Fibroblast of peridontal ligament (primary cell): ENCODE measurements around the gene CAMSAP2.

Experiments
- DNase-seq: peaks from one replicate; pipeline ENCODE4 v3.0.0-alpha.2; 2010; ENCODE audit errors: extremely low read depth

The CAMSAP2 gene

GRCh38 chr1:200897259-200897658 lies 158.6 kb downstream of the CAMSAP2 start:
- DNase-seq, result no peak

- no peak for DNase-seq
Measured at GRCh38 chr1:200899015-200899386, 160.3 kb downstream of the CAMSAP2 start.

- no peak for DNase-seq
Measured at GRCh38 chr1:200899451-200899915, 160.8 kb downstream of the CAMSAP2 start.

- no peak for DNase-seq
Measured at GRCh38 chr1:200899954-200900867, 161.5 kb downstream of the CAMSAP2 start.

- DNase-seq, result no peak
Measured at GRCh38 chr1:200900877-200901276, 162.2 kb downstream of the CAMSAP2 start.

GRCh38 chr1:200901350-200901749 lies 162.7 kb downstream of the CAMSAP2 start:
- DNase-seq, result no peak

GRCh38 chr1:200901796-200902444 lies 163.2 kb downstream of the CAMSAP2 start:
- no peak for DNase-seq

- DNase-seq, result no peak
Measured at GRCh38 chr1:200903793-200904192, 165.1 kb downstream of the CAMSAP2 start.

- DNase-seq, result no peak
Measured at GRCh38 chr1:200904772-200905171, 166.1 kb downstream of the CAMSAP2 start.

GRCh38 chr1:200905411-200906052 lies 166.8 kb downstream of the CAMSAP2 start:
- DNase-seq, result no peak

- no peak for DNase-seq
Measured at GRCh38 chr1:200906491-200906890, 167.8 kb downstream of the CAMSAP2 start.

- no peak for DNase-seq
Measured at GRCh38 chr1:200907611-200908097, 169.0 kb downstream of the CAMSAP2 start.

GRCh38 chr1:200908191-200908868 lies 169.6 kb downstream of the CAMSAP2 start:
- DNase-seq, result no peak

GRCh38 chr1:200909071-200909470 lies 170.4 kb downstream of the CAMSAP2 start:
- no peak for DNase-seq

GRCh38 chr1:200909757-200910239 lies 171.1 kb downstream of the CAMSAP2 start:
- no peak for DNase-seq
